ENCODE results near the gene CLNK.

The CLNK gene

GRCh38 chr4:10662937-10663336 is 21.6 kb downstream of the CLNK start:
- no peaks in the 10 kb centered on the region for H3K4me1 ChIP-seq (ENCODE audit: control insufficient read depth, insufficient read depth, low read length)
- no peak overlapping the region for H3K27ac ChIP-seq (ENCODE audit: low read length)
- H3K9me3 ChIP-seq (ENCODE audit: control insufficient read depth in 2 of 2, low read length in 2 of 2): no peaks in the 10 kb centered on the region
- H3K36me3 ChIP-seq (ENCODE audit: control insufficient read depth in 2 of 2, insufficient read depth in 2 of 2, low read length in 2 of 2): no peaks in the 10 kb centered on the region
- H3K27me3 ChIP-seq (ENCODE audit: control insufficient read depth in 1 of 2, insufficient read depth in 2 of 2, low read length in 2 of 2): no peaks in the 10 kb centered on the region
- H3K4me3 ChIP-seq (ENCODE audit: low read length in 2 of 2): no peak overlapping the region
- H3K9ac ChIP-seq (ENCODE audit: low read length in 2 of 2): no peak overlapping the region

- Histone ChIP-seq H3K4me1 (ENCODE audit: control insufficient read depth, insufficient read depth, low read length) (no peaks in the 10 kb centered on the region), H3K36me3 (ENCODE audit: control insufficient read depth in 2 of 2, insufficient read depth in 2 of 2, low read length in 2 of 2) (no peaks in the 10 kb centered on the region), H3K27ac (ENCODE audit: low read length) (no peak overlapping the region), H3K9me3 (ENCODE audit: control insufficient read depth in 2 of 2, low read length in 2 of 2) (no peaks in the 10 kb centered on the region), H3K27me3 (ENCODE audit: control insufficient read depth in 1 of 2, insufficient read depth in 2 of 2, low read length in 2 of 2) (no peaks in the 10 kb centered on the region), H3K9ac (ENCODE audit: low read length in 2 of 2) (no peak overlapping the region), H3K4me3 (ENCODE audit: low read length in 2 of 2) (no peak overlapping the region)
These were observed 23.5 kb downstream of the CLNK start for GRCh38 chr4:10661047-10661446.

- H3K9me3 ChIP-seq (ENCODE audit: control insufficient read depth in 2 of 2, low read length in 2 of 2): no peaks in the 10 kb centered on the region
- no peaks in the 10 kb centered on the region for H3K4me1 ChIP-seq (ENCODE audit: control insufficient read depth, insufficient read depth, low read length)
- H3K4me3 ChIP-seq (ENCODE audit: low read length in 2 of 2): no peak overlapping the region
- H3K36me3 ChIP-seq (ENCODE audit: control insufficient read depth in 2 of 2, insufficient read depth in 2 of 2, low read length in 2 of 2): no peaks in the 10 kb centered on the region
- H3K27ac ChIP-seq (ENCODE audit: low read length): no peak overlapping the region
- no peaks in the 10 kb centered on the region for H3K27me3 ChIP-seq (ENCODE audit: control insufficient read depth in 1 of 2, insufficient read depth in 2 of 2, low read length in 2 of 2)
- H3K9ac ChIP-seq (ENCODE audit: low read length in 2 of 2): no peak overlapping the region
These were observed 25.3 kb downstream of the CLNK start for GRCh38 chr4:10659251-10659650.

GRCh38 chr4:10656988-10657387 is 27.6 kb downstream of the CLNK start:
- Histone ChIP-seq H3K36me3 (ENCODE audit: control insufficient read depth in 2 of 2, insufficient read depth in 2 of 2, low read length in 2 of 2) (no peaks in the 10 kb centered on the region), H3K9ac (ENCODE audit: low read length in 2 of 2) (no peak overlapping the region), H3K9me3 (ENCODE audit: control insufficient read depth in 2 of 2, low read length in 2 of 2) (no peaks in the 10 kb centered on the region), H3K4me3 (ENCODE audit: low read length in 2 of 2) (no peak overlapping the region), H3K4me1 (ENCODE audit: control insufficient read depth, insufficient read depth, low read length) (no peaks in the 10 kb centered on the region), H3K27me3 (ENCODE audit: control insufficient read depth in 1 of 2, insufficient read depth in 2 of 2, low read length in 2 of 2) (no peaks in the 10 kb centered on the region), H3K27ac (ENCODE audit: low read length) (no peak overlapping the region)

GRCh38 chr4:10656420-10656819 is 28.1 kb downstream of the CLNK start:
- no peaks in the 10 kb centered on the region for H3K4me1 ChIP-seq (ENCODE audit: control insufficient read depth, insufficient read depth, low read length)
- no peak overlapping the region for H3K27ac ChIP-seq (ENCODE audit: low read length)

GRCh38 chr4:10655968-10656367 is 28.6 kb downstream of the CLNK start:
- no peaks in the 10 kb centered on the region for H3K4me1 ChIP-seq (ENCODE audit: control insufficient read depth, insufficient read depth, low read length)
- H3K27ac ChIP-seq (ENCODE audit: low read length): no peak overlapping the region
- no peaks in the 10 kb centered on the region for H3K9me3 ChIP-seq (ENCODE audit: control insufficient read depth in 2 of 2, low read length in 2 of 2)
- H3K4me3 ChIP-seq (ENCODE audit: low read length in 2 of 2): no peak overlapping the region
- no peak overlapping the region for H3K9ac ChIP-seq (ENCODE audit: low read length in 2 of 2)
- no peaks in the 10 kb centered on the region for H3K36me3 ChIP-seq (ENCODE audit: control insufficient read depth in 2 of 2, insufficient read depth in 2 of 2, low read length in 2 of 2)
- H3K27me3 ChIP-seq (ENCODE audit: control insufficient read depth in 1 of 2, insufficient read depth in 2 of 2, low read length in 2 of 2): no peaks in the 10 kb centered on the region

More at GRCh38 chr4:10656420-10656819, 28.1 kb downstream of the CLNK start:
- H3K9me3 ChIP-seq (ENCODE audit: control insufficient read depth in 2 of 2, low read length in 2 of 2): no peaks in the 10 kb centered on the region
- no peak overlapping the region for H3K4me3 ChIP-seq (ENCODE audit: low read length in 2 of 2)
- no peaks in the 10 kb centered on the region for H3K27me3 ChIP-seq (ENCODE audit: control insufficient read depth in 1 of 2, insufficient read depth in 2 of 2, low read length in 2 of 2)
- no peak overlapping the region for H3K9ac ChIP-seq (ENCODE audit: low read length in 2 of 2)
- no peaks in the 10 kb centered on the region for H3K36me3 ChIP-seq (ENCODE audit: control insufficient read depth in 2 of 2, insufficient read depth in 2 of 2, low read length in 2 of 2)

- Histone ChIP-seq H3K36me3 (ENCODE audit: control insufficient read depth in 2 of 2, insufficient read depth in 2 of 2, low read length in 2 of 2) (no peaks in the 10 kb centered on the region), H3K9me3 (ENCODE audit: control insufficient read depth in 2 of 2, low read length in 2 of 2) (no peaks in the 10 kb centered on the region), H3K4me1 (ENCODE audit: control insufficient read depth, insufficient read depth, low read length) (no peaks in the 10 kb centered on the region), H3K27me3 (ENCODE audit: control insufficient read depth in 1 of 2, insufficient read depth in 2 of 2, low read length in 2 of 2) (no peaks in the 10 kb centered on the region), H3K9ac (ENCODE audit: low read length in 2 of 2) (no peak overlapping the region), H3K27ac (ENCODE audit: low read length) (no peak overlapping the region), H3K4me3 (ENCODE audit: low read length in 2 of 2) (no peak overlapping the region)
These were observed 36.1 kb downstream of the CLNK start for GRCh38 chr4:10648479-10648878.

GRCh38 chr4:10647846-10648245 is 36.7 kb downstream of the CLNK start:
- no peak overlapping the region for H3K4me3 ChIP-seq (ENCODE audit: low read length in 2 of 2)
- H3K36me3 ChIP-seq (ENCODE audit: control insufficient read depth in 2 of 2, insufficient read depth in 2 of 2, low read length in 2 of 2): no peaks in the 10 kb centered on the region
- H3K4me1 ChIP-seq (ENCODE audit: control insufficient read depth, insufficient read depth, low read length): no peaks in the 10 kb centered on the region
- no peaks in the 10 kb centered on the region for H3K27me3 ChIP-seq (ENCODE audit: control insufficient read depth in 1 of 2, insufficient read depth in 2 of 2, low read length in 2 of 2)
- H3K9me3 ChIP-seq (ENCODE audit: control insufficient read depth in 2 of 2, low read length in 2 of 2): no peaks in the 10 kb centered on the region
- no peak overlapping the region for H3K27ac ChIP-seq (ENCODE audit: low read length)
- no peak overlapping the region for H3K9ac ChIP-seq (ENCODE audit: low read length in 2 of 2)

- no peak overlapping the region for H3K27ac ChIP-seq (ENCODE audit: low read length)
- H3K4me3 ChIP-seq (ENCODE audit: low read length in 2 of 2): no peak overlapping the region
- no peaks in the 10 kb centered on the region for H3K36me3 ChIP-seq (ENCODE audit: control insufficient read depth in 2 of 2, insufficient read depth in 2 of 2, low read length in 2 of 2)
- no peaks in the 10 kb centered on the region for H3K4me1 ChIP-seq (ENCODE audit: control insufficient read depth, insufficient read depth, low read length)
- no peak overlapping the region for H3K9ac ChIP-seq (ENCODE audit: low read length in 2 of 2)
- H3K9me3 ChIP-seq (ENCODE audit: control insufficient read depth in 2 of 2, low read length in 2 of 2): no peaks in the 10 kb centered on the region
- H3K27me3 ChIP-seq (ENCODE audit: control insufficient read depth in 1 of 2, insufficient read depth in 2 of 2, low read length in 2 of 2): no peaks in the 10 kb centered on the region
These were observed 40.8 kb downstream of the CLNK start for GRCh38 chr4:10643600-10644425.

GRCh38 chr4:10640561-10641201 is 43.9 kb downstream of the CLNK start:
- Histone ChIP-seq H3K27ac (ENCODE audit: low read length) (no peak overlapping the region), H3K9ac (ENCODE audit: low read length in 2 of 2) (no peak overlapping the region), H3K27me3 (ENCODE audit: control insufficient read depth in 1 of 2, insufficient read depth in 2 of 2, low read length in 2 of 2) (no peaks in the 10 kb centered on the region), H3K9me3 (ENCODE audit: control insufficient read depth in 2 of 2, low read length in 2 of 2) (no peaks in the 10 kb centered on the region), H3K4me3 (ENCODE audit: low read length in 2 of 2) (no peak overlapping the region), H3K36me3 (ENCODE audit: control insufficient read depth in 2 of 2, insufficient read depth in 2 of 2, low read length in 2 of 2) (no peaks in the 10 kb centered on the region), H3K4me1 (ENCODE audit: control insufficient read depth, insufficient read depth, low read length) (no peaks in the 10 kb centered on the region)

GRCh38 chr4:10639664-10640063 is 44.9 kb downstream of the CLNK start:
- H3K4me3 ChIP-seq (ENCODE audit: low read length in 2 of 2): no peak overlapping the region
- no peaks in the 10 kb centered on the region for H3K9me3 ChIP-seq (ENCODE audit: control insufficient read depth in 2 of 2, low read length in 2 of 2)
- no peak overlapping the region for H3K27ac ChIP-seq (ENCODE audit: low read length)

More at GRCh38 chr4:10639664-10640063, 44.9 kb downstream of the CLNK start:
- H3K36me3 ChIP-seq (ENCODE audit: control insufficient read depth in 2 of 2, insufficient read depth in 2 of 2, low read length in 2 of 2): no peaks in the 10 kb centered on the region
- H3K27me3 ChIP-seq (ENCODE audit: control insufficient read depth in 1 of 2, insufficient read depth in 2 of 2, low read length in 2 of 2): no peaks in the 10 kb centered on the region
- H3K4me1 ChIP-seq (ENCODE audit: control insufficient read depth, insufficient read depth, low read length): no peaks in the 10 kb centered on the region
- H3K9ac ChIP-seq (ENCODE audit: low read length in 2 of 2): no peak overlapping the region
